GM12872 (cell line): ENCODE data around the gene TMEM150B.

Experiments
- TF ChIP-seq, protein P1 (sequence below): IDR thresholded peaks from 3 replicates; pipeline ENCODE4 v1.5.1; 2011; ENCODE audit warnings: low read depth, mild to moderate bottlenecking, low read length, moderate library complexity; ENCODE audit not compliant: insufficient read depth

TMEM150B gene

DNA sequence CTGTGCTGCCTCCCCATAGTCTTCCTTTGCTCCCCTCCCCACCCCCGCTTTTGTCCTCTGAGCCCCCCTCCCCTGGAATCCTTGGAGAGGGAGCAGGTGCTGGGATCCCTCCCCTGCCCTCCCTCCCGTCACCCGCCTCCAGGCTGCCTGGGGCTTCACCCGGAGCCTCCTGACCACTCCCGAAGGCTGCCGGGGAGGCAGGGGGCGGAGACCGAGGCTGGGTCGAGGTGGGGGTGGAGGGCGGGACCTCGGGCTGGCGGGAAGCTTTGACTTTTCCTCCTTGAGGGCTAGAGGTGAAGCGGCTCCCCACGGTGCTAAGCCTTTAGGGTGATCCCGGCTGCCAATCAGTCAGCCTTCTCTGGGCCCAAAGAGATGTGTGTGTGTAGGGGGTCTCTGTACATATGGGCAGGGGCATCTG is 16.0 kb upstream of the TMEM150B start:
- TF ChIP-seq, protein P1, sequence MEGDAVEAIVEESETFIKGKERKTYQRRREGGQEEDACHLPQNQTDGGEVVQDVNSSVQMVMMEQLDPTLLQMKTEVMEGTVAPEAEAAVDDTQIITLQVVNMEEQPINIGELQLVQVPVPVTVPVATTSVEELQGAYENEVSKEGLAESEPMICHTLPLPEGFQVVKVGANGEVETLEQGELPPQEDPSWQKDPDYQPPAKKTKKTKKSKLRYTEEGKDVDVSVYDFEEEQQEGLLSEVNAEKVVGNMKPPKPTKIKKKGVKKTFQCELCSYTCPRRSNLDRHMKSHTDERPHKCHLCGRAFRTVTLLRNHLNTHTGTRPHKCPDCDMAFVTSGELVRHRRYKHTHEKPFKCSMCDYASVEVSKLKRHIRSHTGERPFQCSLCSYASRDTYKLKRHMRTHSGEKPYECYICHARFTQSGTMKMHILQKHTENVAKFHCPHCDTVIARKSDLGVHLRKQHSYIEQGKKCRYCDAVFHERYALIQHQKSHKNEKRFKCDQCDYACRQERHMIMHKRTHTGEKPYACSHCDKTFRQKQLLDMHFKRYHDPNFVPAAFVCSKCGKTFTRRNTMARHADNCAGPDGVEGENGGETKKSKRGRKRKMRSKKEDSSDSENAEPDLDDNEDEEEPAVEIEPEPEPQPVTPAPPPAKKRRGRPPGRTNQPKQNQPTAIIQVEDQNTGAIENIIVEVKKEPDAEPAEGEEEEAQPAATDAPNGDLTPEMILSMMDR = no peak

DNA sequence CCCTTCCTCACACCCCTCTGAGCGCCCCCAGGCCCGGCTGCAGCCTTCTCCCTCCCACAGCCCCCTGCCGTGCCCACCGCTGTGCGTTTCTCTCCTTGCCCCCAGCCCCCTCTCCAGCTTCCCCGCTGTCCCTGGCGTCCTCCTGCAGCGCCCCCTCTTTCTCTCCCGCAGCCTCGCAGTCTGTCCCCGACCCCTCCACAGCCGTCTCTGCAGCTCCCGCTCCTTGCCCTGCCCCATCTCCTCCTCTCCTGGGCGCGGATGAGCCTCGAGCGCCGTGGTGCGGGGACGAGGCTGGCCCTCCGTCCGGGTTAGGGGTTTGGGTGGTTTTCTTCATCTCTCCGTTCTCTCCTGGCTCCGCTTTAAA is 15.6 kb upstream of the TMEM150B start:
- TF ChIP-seq, protein P1 = 0 out of 3 replicates have a peak, but pooled peaks have one; percentile 30

DNA sequence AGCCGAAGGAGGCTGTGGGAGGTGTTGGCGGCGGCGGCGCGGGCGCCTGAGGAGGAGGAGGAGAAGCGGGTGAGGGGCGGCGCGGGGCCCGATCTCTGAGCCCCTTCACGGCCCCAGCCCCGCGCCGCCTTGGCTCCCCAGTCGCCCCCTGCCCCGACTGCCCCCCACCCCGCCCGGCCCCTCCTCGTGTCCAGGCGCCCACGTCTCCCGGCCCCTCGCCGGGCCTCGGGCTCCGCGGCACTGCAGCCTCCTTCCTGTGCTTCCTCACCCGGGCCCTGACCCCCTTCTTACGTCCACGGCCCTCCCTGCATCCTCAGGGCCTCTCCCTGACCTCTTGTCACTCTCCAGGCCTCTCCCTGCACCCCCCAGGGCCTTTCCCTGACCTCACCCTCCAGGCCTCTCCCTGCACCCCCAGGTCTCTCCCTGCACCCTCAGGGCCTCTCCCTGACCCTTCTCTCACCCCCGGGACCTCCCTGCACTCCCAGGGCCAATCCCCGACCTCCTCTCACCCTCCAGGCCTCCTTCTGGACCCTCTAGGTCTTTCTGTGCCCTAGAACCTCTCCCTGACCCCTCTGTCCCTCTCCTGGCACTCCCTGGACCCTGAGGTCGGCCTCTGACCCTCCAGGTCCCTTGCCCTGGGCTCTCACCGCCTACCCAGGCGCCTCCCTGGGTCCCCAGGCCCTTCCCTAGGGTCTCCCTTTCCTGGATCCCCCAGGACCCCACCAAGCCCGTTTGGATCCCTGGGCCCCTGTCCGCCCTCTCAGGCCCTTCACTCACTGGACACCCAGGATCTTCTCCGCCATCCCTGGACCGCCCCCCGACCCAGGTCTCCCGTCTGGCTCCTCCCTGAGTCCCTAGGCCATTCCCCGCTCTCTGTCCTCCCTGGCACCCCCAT is 15.0 kb upstream of the TMEM150B start:
- TF ChIP-seq, protein P1 = no peak

DNA sequence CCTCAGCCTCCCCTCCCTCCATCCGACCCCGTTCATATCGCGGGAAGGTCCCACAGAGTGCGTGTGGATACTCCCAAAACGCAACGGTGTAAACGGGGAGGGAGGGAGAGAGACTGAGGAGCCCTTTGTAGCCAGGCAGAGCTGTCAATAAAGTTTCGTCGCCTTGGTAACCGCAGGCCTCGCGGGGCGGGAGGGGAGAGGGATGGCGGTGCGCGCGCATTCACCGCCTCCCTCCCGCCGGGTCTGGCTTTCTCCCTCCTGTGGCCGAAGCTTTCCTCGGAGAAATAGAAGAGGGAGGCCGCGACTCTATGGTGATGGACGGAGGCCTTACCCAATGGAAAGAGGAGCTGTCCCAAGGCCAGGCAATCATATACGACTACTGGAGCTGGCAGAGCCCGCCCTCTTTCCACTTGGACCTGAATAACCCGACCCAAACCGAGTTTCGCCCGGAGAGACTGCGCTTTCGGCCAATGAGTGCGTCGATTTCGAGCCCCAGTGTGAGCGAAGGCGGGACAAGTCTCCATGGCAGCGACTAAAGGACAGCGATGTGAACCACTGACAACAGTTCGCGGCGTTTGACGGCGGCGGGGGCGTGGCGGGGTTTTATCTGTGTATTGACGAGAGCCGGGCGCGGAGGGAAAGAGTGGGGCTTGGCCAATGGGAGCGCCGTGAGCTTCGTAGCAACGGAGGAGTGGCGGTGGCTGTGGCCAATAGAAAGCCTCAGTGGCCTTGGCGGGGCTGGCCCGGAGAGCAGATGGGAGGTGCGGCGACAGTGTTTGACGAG is 14.2 kb upstream of the TMEM150B start, which contains the start of gene KMT5C:
Gene KMT5C (plus strand): TSS at position 772 of the 784 bp plus-strand sequence. CDS start 2,061 bp downstream, outside the sequence.
- TF ChIP-seq, protein P1 = no peak

DNA sequence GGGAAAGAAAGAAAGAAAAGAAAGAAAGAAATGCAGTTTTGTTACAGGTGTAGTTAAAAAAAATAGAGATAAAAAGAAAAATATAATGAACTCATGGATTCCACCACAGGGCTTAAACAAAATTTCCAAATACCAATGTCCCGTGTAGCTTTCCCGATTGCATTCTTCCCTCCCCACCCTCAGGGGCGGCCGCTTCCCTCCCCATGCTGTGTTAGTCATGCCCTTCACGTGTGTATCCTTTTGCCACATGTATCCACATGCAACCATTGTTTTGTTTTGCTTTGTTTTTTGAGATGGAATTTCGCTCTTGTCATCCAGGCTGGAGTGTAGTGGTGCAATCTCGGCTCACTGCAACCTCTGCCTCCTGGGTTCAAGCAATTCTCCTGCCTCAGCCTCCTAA is 11.0 kb upstream of the TMEM150B start:
- TF ChIP-seq, protein P1 = no peak

DNA sequence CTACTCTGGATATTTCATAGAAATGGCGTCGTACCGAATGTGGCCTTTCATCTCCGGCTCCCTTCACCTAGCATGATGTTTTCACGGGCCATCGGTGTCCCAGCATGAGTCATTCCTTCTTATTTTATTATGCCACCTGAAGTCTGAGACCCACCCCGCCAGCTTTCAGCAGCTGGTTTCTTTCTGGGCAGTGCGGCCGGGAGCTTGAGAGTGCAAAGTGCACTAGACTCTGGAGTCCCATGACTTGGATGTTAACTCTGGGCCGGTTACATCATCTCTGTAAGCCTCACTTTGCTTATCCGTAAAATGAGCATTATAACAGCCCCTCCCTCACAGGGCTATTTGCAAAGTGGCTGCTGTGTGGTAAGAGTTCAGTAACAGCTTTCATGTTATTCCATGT is 8.7 kb upstream of the TMEM150B start:
- TF ChIP-seq, protein P1 = no peak

DNA sequence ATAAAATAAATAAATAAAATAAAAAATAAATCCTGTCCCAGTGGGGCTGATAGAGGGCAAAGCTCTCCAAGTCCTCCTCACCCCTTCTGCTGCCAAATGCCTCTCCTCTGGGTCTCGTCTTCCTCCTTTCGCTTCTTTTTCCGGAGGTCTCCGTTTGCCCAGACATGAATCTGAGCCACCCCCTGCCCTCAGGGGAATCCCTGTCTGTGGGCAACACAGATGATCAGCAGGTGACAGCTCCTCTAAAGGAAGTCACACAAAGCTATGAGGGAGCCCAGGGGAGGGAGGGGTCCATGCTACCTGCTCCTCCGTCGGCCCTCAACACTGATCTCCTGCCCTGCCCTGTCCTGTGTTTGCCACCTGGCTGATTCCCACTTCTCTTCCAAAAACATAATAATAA is 479 bp downstream of the TMEM150B start:
- TF ChIP-seq, protein P1 = no peak
